ENCODE measurements around the gene PDGFC. TPM values are rescaled to one million over a fixed set of nuclear protein-coding genes. Genes with fewer than 3 reads are reported as not detected.

Gene PDGFC
- polyA plus RNA-seq, 1 donor from 2014 or later = not detected

DNA sequence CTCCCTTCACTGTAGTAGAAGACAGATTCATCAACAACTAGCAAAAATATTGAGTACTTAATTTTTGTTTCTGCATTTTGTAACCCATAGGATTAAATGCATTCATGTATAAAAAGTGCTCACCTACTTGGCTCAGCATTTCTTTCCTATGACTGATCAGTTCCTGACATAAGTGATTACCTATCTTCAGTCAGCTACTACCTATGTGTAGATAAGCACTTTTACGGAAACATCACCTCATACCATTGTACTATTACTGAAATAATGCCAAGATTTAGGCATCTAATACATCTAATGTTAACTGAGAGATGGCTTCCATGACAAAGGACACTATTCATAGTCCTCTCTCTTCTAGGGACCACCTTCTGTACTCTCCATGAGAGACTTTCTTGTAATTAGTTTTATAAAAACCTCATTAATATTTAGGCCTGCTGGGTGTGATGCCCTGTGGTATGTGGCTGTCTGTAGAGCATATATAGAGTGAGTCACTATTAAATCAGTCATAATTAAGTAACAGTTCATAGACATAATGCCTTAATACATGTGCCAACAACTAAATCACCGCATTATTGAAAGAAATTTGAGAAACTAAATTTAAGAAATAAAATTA lies 147.0 kb downstream of the PDGFC start:
- H3K4me3 Mint-ChIP-seq = no peak overlapping the region
- H3K36me3 Mint-ChIP-seq = no peaks in the 10 kb centered on the region
- H3K27me3 Mint-ChIP-seq = no peaks in the 10 kb centered on the region
- H3K9me3 Mint-ChIP-seq = peaks cover 0 to 10% (median 3%) of the 10 kb centered on the region in 3 donors
- no peak overlapping the region for H3K27ac Mint-ChIP-seq
- H3K4me1 Mint-ChIP-seq = peaks cover 0 to 1% (median 0%) of the 10 kb centered on the region in 3 donors

GRCh38 chr4:156820931-156821330 lies 150.7 kb downstream of the PDGFC start:
- H3K27ac Mint-ChIP-seq = no peak overlapping the region
- H3K9me3 Mint-ChIP-seq = peaks cover 0 to 5% (median 5%) of the 10 kb centered on the region in 3 donors
- peaks cover 0 to 1% (median 0%) of the 10 kb centered on the region in 3 donors for H3K4me1 Mint-ChIP-seq
- no peaks in the 10 kb centered on the region for H3K36me3 Mint-ChIP-seq
- no peak overlapping the region for H3K4me3 Mint-ChIP-seq
- no peaks in the 10 kb centered on the region for H3K27me3 Mint-ChIP-seq

GRCh38 chr4:156816360-156816755 lies 155.2 kb downstream of the PDGFC start:
- no peaks in the 10 kb centered on the region for H3K4me1 Mint-ChIP-seq

DNA sequence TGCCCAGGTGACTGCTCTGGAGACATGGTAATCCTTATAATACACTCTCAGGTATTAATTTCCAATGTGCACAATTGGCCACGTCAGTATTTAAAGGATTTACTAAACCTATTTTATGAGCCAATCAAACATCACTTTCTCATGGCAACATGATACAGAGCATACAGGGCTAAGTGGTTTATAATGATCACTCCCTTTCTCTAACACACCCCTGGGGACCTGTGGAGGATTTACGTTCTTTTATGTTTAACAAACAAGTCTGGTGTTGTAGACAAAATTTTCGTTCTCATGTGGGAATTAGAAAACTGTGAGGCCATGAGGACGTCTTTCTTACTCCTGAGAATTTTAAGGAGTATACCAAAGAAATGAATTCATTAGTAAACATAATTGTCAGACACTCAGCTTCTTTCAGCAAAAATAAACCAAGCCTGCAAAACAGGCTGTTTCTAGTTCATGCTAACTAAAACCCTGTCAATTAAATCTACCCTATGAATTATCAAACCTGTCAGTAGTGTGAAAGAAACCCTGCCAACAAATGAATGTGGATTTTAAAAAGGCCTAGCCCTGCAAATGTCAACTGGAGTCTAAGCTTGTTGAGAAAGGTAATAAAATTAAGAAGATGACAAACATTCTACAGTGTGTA lies 155.8 kb downstream of the PDGFC start:
- Mint-ChIP-seq H3K36me3 (no peaks in the 10 kb centered on the region), H3K4me3 (no peak overlapping the region), H3K9me3 (peaks cover 2 to 10% (median 4%) of the 10 kb centered on the region in 3 donors), H3K4me1 (no peaks in the 10 kb centered on the region), H3K27me3 (no peaks in the 10 kb centered on the region), H3K27ac (no peak overlapping the region)

More at GRCh38 chr4:156816360-156816755, 155.2 kb downstream of the PDGFC start:
- Mint-ChIP-seq H3K27ac (no peak overlapping the region), H3K27me3 (no peaks in the 10 kb centered on the region), H3K9me3 (peaks cover 4 to 8% (median 5%) of the 10 kb centered on the region in 3 donors), H3K4me3 (no peak overlapping the region), H3K36me3 (no peaks in the 10 kb centered on the region)

GRCh38 chr4:156811963-156812362 lies 159.6 kb downstream of the PDGFC start:
- no peak overlapping the region for H3K27ac Mint-ChIP-seq
- H3K4me3 Mint-ChIP-seq = no peak overlapping the region
- H3K9me3 Mint-ChIP-seq = peaks cover 0 to 10% (median 4%) of the 10 kb centered on the region in 3 donors

GRCh38 chr4:156811286-156811685 lies 160.3 kb downstream of the PDGFC start:
- Mint-ChIP-seq H3K4me3 (no peak overlapping the region), H3K9me3 (peaks cover 0 to 10% (median 4%) of the 10 kb centered on the region in 3 donors), H3K27me3 (no peaks in the 10 kb centered on the region), H3K27ac (no peak overlapping the region), H3K36me3 (no peaks in the 10 kb centered on the region), H3K4me1 (no peaks in the 10 kb centered on the region)

More at GRCh38 chr4:156811963-156812362, 159.6 kb downstream of the PDGFC start:
- no peaks in the 10 kb centered on the region for H3K4me1 Mint-ChIP-seq
- H3K27me3 Mint-ChIP-seq = no peaks in the 10 kb centered on the region
- no peaks in the 10 kb centered on the region for H3K36me3 Mint-ChIP-seq

GRCh38 chr4:156805696-156806095 lies 165.9 kb downstream of the PDGFC start:
- Mint-ChIP-seq H3K4me3 (no peak overlapping the region), H3K4me1 (peaks cover 0 to 2% (median 0%) of the 10 kb centered on the region in 3 donors), H3K27ac (no peak overlapping the region), H3K36me3 (peaks cover 3% of the 10 kb centered on the region), H3K27me3 (no peaks in the 10 kb centered on the region), H3K9me3 (peaks cover 0 to 2% (median 0%) of the 10 kb centered on the region in 3 donors)

DNA sequence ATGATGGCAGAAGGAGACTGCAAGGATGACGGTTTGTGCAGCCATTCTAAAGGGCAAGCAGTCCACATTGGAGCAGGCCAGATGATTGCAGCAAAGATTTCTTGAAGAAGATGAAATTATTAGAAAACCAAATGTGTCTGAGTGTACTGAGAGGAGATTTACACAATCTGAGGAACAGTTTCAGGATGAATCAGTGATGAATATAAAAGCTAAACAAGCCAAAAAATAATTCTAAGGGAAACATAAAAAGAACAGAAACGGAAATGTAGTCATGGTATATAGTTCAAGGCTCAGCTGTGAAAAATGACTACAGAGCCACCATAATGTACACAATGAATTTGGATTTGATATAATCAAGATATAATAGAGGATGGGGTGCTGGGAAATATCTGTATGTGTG lies 168.5 kb downstream of the PDGFC start:
- H3K27me3 Mint-ChIP-seq = no peaks in the 10 kb centered on the region
- peaks cover 0 to 2% (median 0%) of the 10 kb centered on the region in 3 donors for H3K4me1 Mint-ChIP-seq
- H3K36me3 Mint-ChIP-seq = peaks cover 3% of the 10 kb centered on the region
- peak overlapping the region in 1 of 3 donors; percentile 28 for H3K27ac Mint-ChIP-seq
- H3K9me3 Mint-ChIP-seq = peaks cover 0 to 2% (median 0%) of the 10 kb centered on the region in 3 donors
- no peak overlapping the region for H3K4me3 Mint-ChIP-seq

GRCh38 chr4:156800463-156800862 lies 171.1 kb downstream of the PDGFC start:
- no peak overlapping the region for H3K4me3 Mint-ChIP-seq
- H3K27me3 Mint-ChIP-seq = no peaks in the 10 kb centered on the region
- no peak overlapping the region for H3K27ac Mint-ChIP-seq

GRCh38 chr4:156799121-156799589 lies 172.4 kb downstream of the PDGFC start:
- no peak overlapping the region for H3K4me3 Mint-ChIP-seq
- H3K36me3 Mint-ChIP-seq = peaks cover 3% of the 10 kb centered on the region
- no peaks in the 10 kb centered on the region for H3K27me3 Mint-ChIP-seq
- no peak overlapping the region for H3K27ac Mint-ChIP-seq
- peaks cover 0 to 2% (median 2%) of the 10 kb centered on the region in 3 donors for H3K9me3 Mint-ChIP-seq
- peaks cover 0 to 2% (median 0%) of the 10 kb centered on the region in 3 donors for H3K4me1 Mint-ChIP-seq

More at GRCh38 chr4:156800463-156800862, 171.1 kb downstream of the PDGFC start:
- peaks cover 0 to 2% (median 0%) of the 10 kb centered on the region in 3 donors for H3K4me1 Mint-ChIP-seq
- peaks cover 0 to 2% (median 0%) of the 10 kb centered on the region in 3 donors for H3K9me3 Mint-ChIP-seq
- H3K36me3 Mint-ChIP-seq = peaks cover 3% of the 10 kb centered on the region

GRCh38 chr4:156798438-156798837 lies 173.2 kb downstream of the PDGFC start:
- Mint-ChIP-seq H3K27me3 (no peaks in the 10 kb centered on the region), H3K4me1 (peaks cover 0 to 2% (median 0%) of the 10 kb centered on the region in 3 donors), H3K9me3 (peaks cover 0 to 2% (median 2%) of the 10 kb centered on the region in 3 donors), H3K4me3 (no peak overlapping the region), H3K36me3 (peaks cover 3% of the 10 kb centered on the region), H3K27ac (no peak overlapping the region)

- Mint-ChIP-seq H3K4me3 (no peak overlapping the region), H3K27ac (peak overlapping the region in 1 of 3 donors; percentile 44), H3K9me3 (peaks cover 0 to 2% (median 0%) of the 10 kb centered on the region in 3 donors), H3K36me3 (no peaks in the 10 kb centered on the region), H3K4me1 (no peaks in the 10 kb centered on the region), H3K27me3 (no peaks in the 10 kb centered on the region)
Measured at GRCh38 chr4:156797206-156797605, 174.4 kb downstream of the PDGFC start.

DNA sequence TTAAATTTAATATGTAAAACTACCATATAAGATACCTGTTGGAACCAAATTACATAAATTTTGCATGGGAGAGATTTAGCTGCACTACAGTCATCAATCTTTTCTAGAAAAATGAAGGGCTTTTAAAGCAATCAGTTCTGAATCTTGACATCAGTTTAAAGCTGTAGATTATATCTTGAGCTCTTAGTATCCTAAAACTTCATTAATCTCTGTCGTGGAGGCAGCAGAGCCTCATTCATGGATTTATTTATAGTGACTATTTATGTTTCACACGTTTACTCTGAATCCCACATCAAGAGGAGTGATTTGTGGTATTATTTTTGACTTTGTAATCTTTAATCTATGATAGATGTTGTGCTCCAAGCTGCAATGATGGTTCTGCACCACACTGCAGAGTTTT lies 175.9 kb downstream of the PDGFC start:
- Mint-ChIP-seq H3K9me3 (peaks cover 0 to 2% (median 0%) of the 10 kb centered on the region in 3 donors), H3K27me3 (no peaks in the 10 kb centered on the region), H3K4me3 (no peak overlapping the region), H3K27ac (no peak overlapping the region), H3K4me1 (no peaks in the 10 kb centered on the region), H3K36me3 (no peaks in the 10 kb centered on the region)

DNA sequence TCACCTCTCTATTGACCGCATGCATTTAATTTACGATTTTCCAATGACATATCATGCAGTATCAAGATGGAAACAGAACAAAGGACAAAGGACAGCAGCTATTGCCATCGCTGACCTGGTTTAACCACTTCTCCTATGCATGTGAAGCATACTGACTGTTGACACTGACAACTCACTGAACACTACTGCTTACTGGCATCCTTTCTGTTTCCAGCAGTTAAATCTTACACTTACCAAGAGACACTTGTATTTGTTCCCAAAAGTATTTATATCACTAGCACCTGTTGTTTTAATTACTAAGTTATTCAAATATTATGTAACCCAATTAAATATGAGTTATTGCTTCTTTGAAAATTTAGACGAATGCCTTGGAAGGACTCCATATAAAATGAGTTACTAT lies 176.7 kb downstream of the PDGFC start:
- H3K27me3 Mint-ChIP-seq = no peaks in the 10 kb centered on the region
- peaks cover 0 to 2% (median 0%) of the 10 kb centered on the region in 3 donors for H3K9me3 Mint-ChIP-seq
- no peak overlapping the region for H3K27ac Mint-ChIP-seq
- H3K4me3 Mint-ChIP-seq = no peak overlapping the region
- no peaks in the 10 kb centered on the region for H3K4me1 Mint-ChIP-seq
- H3K36me3 Mint-ChIP-seq = no peaks in the 10 kb centered on the region

GRCh38 chr4:156792462-156793085 lies 179.0 kb downstream of the PDGFC start:
- no peak overlapping the region for H3K4me3 Mint-ChIP-seq
- H3K27ac Mint-ChIP-seq = no peak overlapping the region
- no peaks in the 10 kb centered on the region for H3K27me3 Mint-ChIP-seq
- H3K36me3 Mint-ChIP-seq = no peaks in the 10 kb centered on the region
- H3K9me3 Mint-ChIP-seq = peaks cover 0 to 2% (median 0%) of the 10 kb centered on the region in 3 donors
- H3K4me1 Mint-ChIP-seq = no peaks in the 10 kb centered on the region

Data from IgD-negative memory B cell (primary cell).